HCT116 (cell line): ENCODE results near the gene APBB2. TPM values are rescaled to one million over a fixed set of nuclear protein-coding genes. Genes with fewer than 3 reads are reported as not detected.

Source experiments
- ATAC-seq: fragments of 200-7000 bp; cut with Tn5 transposase; 2 replicates; pipeline ENCODE4 v1.9.1; 2020; ENCODE audit warnings: mild to moderate bottlenecking, moderate library complexity
- BruUV-seq: library from RNA; stranded (reverse); fragments of 400-500 nt; replicated peaks from 2 replicates; lab custom pipeline; 2021; lab: Mats Ljungman, UMichigan
- CTCF ChIA-PET: fragments of 300-600 bp; sonication (Branson Sonifier 250); formaldehyde crosslinking; loops from one replicate; lab custom pipeline; 2021; ENCODE audit warnings: antibody characterized with exemption; lab: Charles Lee
- POLR2A ChIA-PET: fragments of 300-600, 350-600 bp; sonication (Branson Sonifier 250); formaldehyde crosslinking; loops from one replicate; lab custom pipeline; 2021; ENCODE audit warnings: antibody characterized with exemption; lab: Charles Lee
- RAD21 ChIA-PET, 2 experiments: fragments of 300-600 bp; sonication (Branson Sonifier 250); formaldehyde crosslinking; loops; one replicate each; lab custom pipeline; 2023; ENCODE audit warnings: low total read pairs in 2 of 2; ENCODE audit not compliant: uncharacterized antibody in 2 of 2, unreplicated experiment in 2 of 2, low non-redundant PET in 1 of 2; lab: Charles Lee
- DNase-seq: peaks from one replicate; pipeline ENCODE4 v3.0.0-alpha.2; 2010; ENCODE audit warnings: low read depth, low spot score
- H2AFZ ChIP-seq: fragments of 200-600 bp; shearing (Covaris generic), sonication (generic); 2 replicates; pipeline ENCODE4 v1.6.1; 2017; ENCODE audit warnings: low read depth, mixed run types, mixed read lengths, antibody characterized with exemption, low read length; ENCODE audit not compliant: poor library complexity, severe bottlenecking
- H3K27ac ChIP-seq: 2 replicates; pipeline ENCODE4 v1.5.1; 2012; ENCODE audit warnings: low read depth, low read length
- H3K27me3 ChIP-seq: fragments of 200-600 bp; sonication (generic); 2 replicates; pipeline ENCODE4 v1.6.1; 2016; ENCODE audit warnings: mixed run types, low read length, mixed read lengths; ENCODE audit not compliant: insufficient read depth
- H3K36me3 ChIP-seq, 2 experiments: fragments of 200-500 bp in 1 of 2; fragments of 200-600 bp in 1 of 2; sonication (Bioruptor generic) in 1 of 2; sonication (generic) in 1 of 2; 2 replicates each; pipeline versions ENCODE4 v1.5.1 to v1.6.1; 2014 to 2016; ENCODE audit warnings: low read length in 2 of 2, inconsistent platforms in 1 of 2, mixed read lengths in 1 of 2, mixed run types in 1 of 2; ENCODE audit not compliant: insufficient read depth in 2 of 2, control insufficient read depth in 1 of 2
- H3K4me1 ChIP-seq, 2 experiments: fragments of 200-600 bp in 1 of 2; sonication (generic) in 1 of 2; 2 replicates each; pipeline versions ENCODE4 v1.5.1 to v1.6.1; 2012 to 2017; ENCODE audit warnings: low read length in 2 of 2, inconsistent platforms in 1 of 2, mild to moderate bottlenecking in 1 of 2, mixed read lengths in 1 of 2, mixed run types in 1 of 2, moderate library complexity in 1 of 2; ENCODE audit not compliant: insufficient read depth in 2 of 2, control insufficient read depth in 1 of 2
- H3K4me2 ChIP-seq: fragments of 200-600 bp; sonication (generic); 2 replicates; pipeline ENCODE4 v1.6.1; 2017; ENCODE audit warnings: mixed run types, low read length, mixed read lengths
- H3K4me3 ChIP-seq, 2 experiments: fragments of 200-600 bp in 1 of 2; sonication (generic) in 1 of 2; replicated peaks in 1 of 2; 2 replicates each; pipeline ENCODE4 v1.5.1; 2011 to 2016; ENCODE audit warnings: low read length in 2 of 2, control low read depth in 1 of 2, low read depth in 1 of 2, mild to moderate bottlenecking in 1 of 2, mixed read lengths in 1 of 2, mixed run types in 1 of 2
- H3K79me2 ChIP-seq: fragments of 200-600 bp; sonication (generic); 2 replicates; pipeline ENCODE4 v1.6.1; 2017; ENCODE audit warnings: mild to moderate bottlenecking, mixed run types, low read length, moderate library complexity, mixed read lengths; ENCODE audit not compliant: insufficient read depth
- H3K9ac ChIP-seq: fragments of 200-600 bp; sonication (generic); 2 replicates; pipeline ENCODE4 v1.6.1; 2016; ENCODE audit warnings: low read length, mixed read lengths
- H3K9me2 ChIP-seq: fragments of 200-600 bp; sonication (generic), shearing (Covaris generic); 2 replicates; pipeline ENCODE4 v1.6.1; 2017; ENCODE audit warnings: mixed run types, mild to moderate bottlenecking, moderate library complexity; ENCODE audit not compliant: insufficient read depth
- H3K9me3 ChIP-seq, 2 experiments: fragments of 200-500 bp in 1 of 2; fragments of 200-600 bp in 1 of 2; sonication (Bioruptor generic) in 1 of 2; sonication (generic) in 1 of 2; 2 replicates each; pipeline ENCODE4 v1.6.1; 2014 to 2017; ENCODE audit warnings: low read length in 2 of 2, mixed read lengths in 2 of 2, inconsistent platforms in 1 of 2, low read depth in 1 of 2, mild to moderate bottlenecking in 1 of 2, mixed run types in 1 of 2, moderate library complexity in 1 of 2; ENCODE audit not compliant: control insufficient read depth in 1 of 2, insufficient read depth in 1 of 2
- H4K20me1 ChIP-seq: fragments of 200-600 bp; sonication (generic), shearing (Covaris generic); 2 replicates; pipeline ENCODE4 v1.6.1; 2017; ENCODE audit warnings: mixed run types, mild to moderate bottlenecking, moderate library complexity; ENCODE audit not compliant: insufficient read depth
- CBX3 ChIP-seq: IDR thresholded peaks from 2 replicates; pipeline ENCODE4 v1.6.1; 2012; ENCODE audit warnings: low read depth
- CTCF ChIP-seq, 3 experiments: fragments of 200-600 bp in 1 of 3; sonication (generic) in 1 of 3; IDR thresholded peaks in 2 of 3; conservative IDR thresholded peaks in 1 of 3; 2 replicates each; pipeline ENCODE4 v1.5.1; 2012 to 2017; ENCODE audit warnings: low read depth in 2 of 3, low read length in 2 of 3, antibody characterized with exemption in 1 of 3, borderline replicate concordance in 1 of 3, control low read depth in 1 of 3, mild to moderate bottlenecking in 1 of 3, mixed read lengths in 1 of 3, mixed run types in 1 of 3, moderate library complexity in 1 of 3; ENCODE audit not compliant: insufficient read depth in 1 of 3
- EGR1 ChIP-seq: IDR thresholded peaks from 2 replicates; pipeline ENCODE4 v1.6.1; 2012; ENCODE audit warnings: low read depth
- EZH2phosphoT487 ChIP-seq: fragments of 200-600 bp; IDR thresholded peaks from 2 replicates; pipeline ENCODE4 v1.6.1; 2018; ENCODE audit warnings: antibody characterized with exemption, borderline replicate concordance
- FOSL1 ChIP-seq: IDR thresholded peaks from 2 replicates; pipeline ENCODE4 v1.6.1; 2012; ENCODE audit warnings: low read depth
- SIN3A ChIP-seq: IDR thresholded peaks from 2 replicates; pipeline ENCODE4 v1.6.1; 2012; ENCODE audit warnings: low read depth
- SP1 ChIP-seq: IDR thresholded peaks from 2 replicates; pipeline ENCODE4 v1.6.1; 2012; ENCODE audit warnings: low read depth
- SRF ChIP-seq: IDR thresholded peaks from 2 replicates; pipeline ENCODE4 v1.6.1; 2012; ENCODE audit warnings: low read depth
- YY1 ChIP-seq: IDR thresholded peaks from 2 replicates; pipeline ENCODE4 v1.6.1; 2011; ENCODE audit warnings: low read length, low read depth, moderate library complexity, mild to moderate bottlenecking; ENCODE audit not compliant: insufficient replicate concordance; ENCODE audit errors: extremely low read depth
- intact Hi-C: fragments of 100-400 bp; cut with micrococcal nuclease; formaldehyde crosslinking; loops from 2 replicates; pipeline ENCODE4 v1.10.0; 2022
- total RNA-seq: library from RNA; stranded (reverse); gene quantifications from one replicate; pipeline ENCODE4 v1.2.1, GENCODE V29; 2021; ENCODE audit not compliant: unreplicated experiment

The APBB2 gene
- total RNA-seq, 1 experiment from 2014 or later = 72.5 TPM

DNA sequence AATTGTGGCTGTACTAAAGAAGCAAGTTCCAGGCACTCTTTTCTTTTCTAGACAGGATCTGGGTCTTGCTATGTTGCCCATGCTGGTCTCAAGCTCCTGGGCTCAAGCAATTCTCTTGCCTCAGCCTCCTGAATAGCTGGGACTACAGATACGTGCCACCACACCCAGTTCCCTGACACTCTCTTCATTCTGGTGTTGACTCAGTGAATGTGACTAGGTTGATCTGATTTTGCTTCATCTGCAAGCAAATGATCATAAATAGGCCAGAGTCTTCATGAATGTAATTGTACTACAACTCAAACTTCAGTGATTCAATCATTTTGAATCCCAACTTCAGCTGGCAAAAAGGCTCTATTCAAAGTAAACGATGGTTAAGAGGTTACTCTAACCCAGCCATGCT is 78.5 kb downstream of the APBB2 start:
- intact Hi-C loops = no loop called here
- Histone ChIP-seq H3K27ac (no peak overlapping the region; the same call in 1 of the 2 replicates), H3K4me1 (peaks cover 34 to 53% of the 10 kb centered on the region in 2 experiments), H4K20me1 (no peaks in the 10 kb centered on the region), H3K9ac (peak overlapping the region; percentile 28), H3K9me3 (no peaks in the 10 kb centered on the region), H3K4me3 (0 out of 4 replicates have a peak overlapping the region, but pooled peaks of 1 of the 2 experiments have one; percentile 1), H3K36me3 (no peaks in the 10 kb centered on the region), H3K27me3 (no peaks in the 10 kb centered on the region), H2AFZ (no peak overlapping the region), H3K9me2 (no peaks in the 10 kb centered on the region), H3K4me2 (peak overlapping the region; percentile 50), H3K79me2 (peaks cover 93% of the 10 kb centered on the region)
- DNase-seq = no peak
- ATAC-seq = peak; percentile 65
- ChIA-PET POLR2A (interaction anchor here (1.3 kb wide), 1 partner anchor 25 kb away, joined by 4 read pairs; no protein-coding TSS in a partner anchor), CTCF (no interaction called here), RAD21 (no interaction called here)
- BruUV-seq = no TSS peak
- TF ChIP-seq SRF (no peak), FOSL1 (no peak), SIN3A (no peak), EGR1 (no peak), SP1 (peak; percentile 32; the same call in 1 of the 2 replicates), CBX3 (peak; percentile 38; the same call in 1 of the 2 replicates), EZH2phosphoT487 (no peak)

DNA sequence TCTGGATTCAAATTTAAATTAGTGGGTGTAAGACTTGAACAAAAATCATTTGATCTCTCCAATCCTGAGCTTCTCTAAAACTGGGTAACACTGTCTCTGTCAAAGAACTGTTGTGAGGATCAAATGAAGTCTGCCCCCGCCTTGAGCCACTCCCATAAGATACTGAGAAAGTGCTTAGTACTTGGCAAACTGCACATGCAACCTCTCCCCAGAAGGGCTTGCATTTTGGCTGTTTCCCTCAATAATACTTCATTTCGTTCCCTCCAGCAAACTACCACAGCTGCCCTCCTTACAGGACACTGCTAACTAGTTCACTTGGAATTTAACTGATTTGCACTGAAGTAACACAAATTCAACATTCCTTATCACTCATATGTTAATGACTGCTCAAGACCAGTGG is 79.8 kb downstream of the APBB2 start:
- H3K27ac ChIP-seq = no peak overlapping the region

More for the DNA sequence above, 79.8 kb downstream of the APBB2 start:
- Histone ChIP-seq H3K36me3 (no peaks in the 10 kb centered on the region), H3K4me3 (no peak overlapping the region), H3K27me3 (no peaks in the 10 kb centered on the region), H3K9me2 (no peaks in the 10 kb centered on the region), H3K9ac (peak overlapping the region; percentile 20), H3K4me1 (peaks cover 38 to 64% of the 10 kb centered on the region in 2 experiments), H2AFZ (no peak overlapping the region), H3K9me3 (no peaks in the 10 kb centered on the region), H4K20me1 (no peaks in the 10 kb centered on the region), H3K4me2 (peak overlapping the region; percentile 50), H3K79me2 (peaks cover 97% of the 10 kb centered on the region)
- ChIA-PET RAD21 (no interaction called here), POLR2A (no interaction called here), CTCF (no interaction called here)
- no peak for DNase-seq
- intact Hi-C loops = no loop called here
- BruUV-seq = no TSS peak
- peak in 1 of 3 experiments; percentile 6; a peak in 2 of 6 replicates for TF ChIP-seq CTCF (IDR thresholded peaks at IDR 0.05 in 2 of 3, conservative IDR thresholded peaks at IDR 0.05 in 1 of 3; ENCODE audit: borderline replicate concordance in 1 of 3, insufficient read depth in 1 of 3, low read depth in 2 of 3, low read length in 2 of 3)
- TF ChIP-seq YY1 = no peak
- peak; percentile 71 for ATAC-seq
